SU-DHL-6 (cell line): ENCODE measurements around the gene SPINT3.

Source experiments
- H2AFZ ChIP-seq: fragments of 200-600 bp; sonication (generic); 2 replicates; pipeline ENCODE4 v1.6.1; 2014; ENCODE audit warnings: low read depth, mild to moderate bottlenecking, moderate library complexity, mixed read lengths, antibody characterized with exemption, low read length; ENCODE audit not compliant: severe bottlenecking
- H3F3A ChIP-seq: fragments of 200-600 bp; shearing (Covaris generic); 2 replicates; pipeline ENCODE4 v1.6.0; 2016; ENCODE audit warnings: antibody characterized with exemption, mild to moderate bottlenecking; ENCODE audit not compliant: insufficient read depth
- H3K27ac ChIP-seq: fragments of 200-600 bp; sonication (generic); 2 replicates; pipeline ENCODE4 v1.5.1; 2016; ENCODE audit warnings: low read depth, mild to moderate bottlenecking, low read length, moderate library complexity, mixed read lengths
- H3K27me3 ChIP-seq: fragments of 200-600 bp; sonication (generic), shearing (Covaris generic); 2 replicates; pipeline ENCODE4 v1.6.0; 2014; ENCODE audit warnings: mild to moderate bottlenecking, low read length
- H3K36me3 ChIP-seq: fragments of 200-600 bp; sonication (generic); 2 replicates; pipeline ENCODE4 v1.6.1; 2014; ENCODE audit warnings: mild to moderate bottlenecking, low read length, mixed read lengths
- H3K4me2 ChIP-seq: fragments of 300-600, 200-600 bp; shearing (Covaris generic), sonication (generic); 2 replicates; pipeline ENCODE4 v1.6.0; 2014; ENCODE audit warnings: low read length, low read depth, mild to moderate bottlenecking; ENCODE audit not compliant: poor library complexity, severe bottlenecking
- H3K4me3 ChIP-seq: fragments of 200-600 bp; sonication (generic); 2 replicates; pipeline ENCODE4 v1.5.1; 2014; ENCODE audit warnings: antibody characterized with exemption, low read length, mild to moderate bottlenecking, mixed read lengths; ENCODE audit not compliant: insufficient read depth, poor library complexity, severe bottlenecking
- H3K79me2 ChIP-seq: fragments of 200-600 bp; sonication (generic); 2 replicates; pipeline ENCODE4 v1.6.1; 2014; ENCODE audit warnings: mild to moderate bottlenecking, low read length, moderate library complexity; ENCODE audit not compliant: insufficient read depth
- H3K9ac ChIP-seq: fragments of 200-600 bp; sonication (generic); 2 replicates; pipeline ENCODE4 v1.7.0; 2014; ENCODE audit warnings: mild to moderate bottlenecking, low read length
- H3K9me2 ChIP-seq: fragments of 200-600 bp; sonication (generic); replicated peaks from 2 replicates; pipeline ENCODE4 v1.6.1; 2014; ENCODE audit warnings: low read length; ENCODE audit not compliant: insufficient read depth
- H3K9me3 ChIP-seq: fragments of 200-600 bp; sonication (generic); 2 replicates; pipeline ENCODE4 v1.6.1; 2014; ENCODE audit warnings: low read length, mixed read lengths; ENCODE audit not compliant: insufficient read depth
- H4K20me1 ChIP-seq: fragments of 200-600 bp; sonication (generic); 2 replicates; pipeline ENCODE4 v1.6.1; 2014; ENCODE audit warnings: low read depth, mild to moderate bottlenecking, antibody characterized with exemption, low read length, moderate library complexity, mixed read lengths
- CTCF ChIP-seq: fragments of 200-600 bp; sonication (generic); IDR thresholded peaks from one replicate; pipeline ENCODE4 v1.5.1; 2017; ENCODE audit warnings: antibody characterized with exemption, mild to moderate bottlenecking, low read length, moderate library complexity; ENCODE audit not compliant: insufficient read depth, poor library complexity, severe bottlenecking
- EZH2phosphoT487 ChIP-seq: fragments of 200-600 bp; sonication (generic), shearing (Covaris generic); conservative IDR thresholded peaks from 2 replicates; pipeline ENCODE4 v1.6.1; 2018; ENCODE audit warnings: mild to moderate bottlenecking, antibody characterized with exemption, low read length, moderate library complexity, mixed read lengths

SPINT3 gene

GRCh38 chr20:45509091-45509490, 6.3 kb downstream of the SPINT3 start:
- TF ChIP-seq CTCF, result no peak
- TF ChIP-seq EZH2phosphoT487, result no peak

GRCh38 chr20:45508068-45508886, 7.1 kb downstream of the SPINT3 start:
- H3K9me2 ChIP-seq, result no peaks in the 10 kb centered on the region
- H3F3A ChIP-seq, result no peaks in the 10 kb centered on the region
- H3K36me3 ChIP-seq, result no peaks in the 10 kb centered on the region
- H3K9ac ChIP-seq, result no peak overlapping the region
- H3K9me3 ChIP-seq, result no peaks in the 10 kb centered on the region
- TF ChIP-seq CTCF (no peak), EZH2phosphoT487 (no peak)
- no peaks in the 10 kb centered on the region for H3K27me3 ChIP-seq
- H4K20me1 ChIP-seq, result no peaks in the 10 kb centered on the region
- H3K4me3 ChIP-seq, result no peak overlapping the region
- no peak overlapping the region for H3K27ac ChIP-seq
- no peaks in the 10 kb centered on the region for H3K79me2 ChIP-seq
- no peak overlapping the region for H2AFZ ChIP-seq
- no peak overlapping the region for H3K4me2 ChIP-seq

More at GRCh38 chr20:45509091-45509490, 6.3 kb downstream of the SPINT3 start:
- H2AFZ ChIP-seq, result no peak overlapping the region
- no peaks in the 10 kb centered on the region for H3K36me3 ChIP-seq
- H3K4me2 ChIP-seq, result no peak overlapping the region
- H3F3A ChIP-seq, result no peaks in the 10 kb centered on the region
- H4K20me1 ChIP-seq, result no peaks in the 10 kb centered on the region
- H3K27ac ChIP-seq, result no peak overlapping the region
- no peaks in the 10 kb centered on the region for H3K79me2 ChIP-seq
- H3K9ac ChIP-seq, result no peak overlapping the region
- no peaks in the 10 kb centered on the region for H3K9me3 ChIP-seq
- H3K27me3 ChIP-seq, result no peaks in the 10 kb centered on the region
- H3K4me3 ChIP-seq, result no peak overlapping the region
- H3K9me2 ChIP-seq, result no peaks in the 10 kb centered on the region

GRCh38 chr20:45507011-45507820, 8.2 kb downstream of the SPINT3 start:
- Histone ChIP-seq H3K9ac (no peak overlapping the region), H3K4me3 (no peak overlapping the region), H3F3A (no peaks in the 10 kb centered on the region), H3K4me2 (no peak overlapping the region), H4K20me1 (no peaks in the 10 kb centered on the region), H2AFZ (no peak overlapping the region), H3K9me2 (no peaks in the 10 kb centered on the region), H3K36me3 (no peaks in the 10 kb centered on the region), H3K27ac (no peak overlapping the region), H3K79me2 (no peaks in the 10 kb centered on the region), H3K27me3 (no peaks in the 10 kb centered on the region), H3K9me3 (no peaks in the 10 kb centered on the region)
- TF ChIP-seq CTCF (no peak), EZH2phosphoT487 (no peak)
